ENCODE measurements around the gene USP21.

USP21 gene

DNA sequence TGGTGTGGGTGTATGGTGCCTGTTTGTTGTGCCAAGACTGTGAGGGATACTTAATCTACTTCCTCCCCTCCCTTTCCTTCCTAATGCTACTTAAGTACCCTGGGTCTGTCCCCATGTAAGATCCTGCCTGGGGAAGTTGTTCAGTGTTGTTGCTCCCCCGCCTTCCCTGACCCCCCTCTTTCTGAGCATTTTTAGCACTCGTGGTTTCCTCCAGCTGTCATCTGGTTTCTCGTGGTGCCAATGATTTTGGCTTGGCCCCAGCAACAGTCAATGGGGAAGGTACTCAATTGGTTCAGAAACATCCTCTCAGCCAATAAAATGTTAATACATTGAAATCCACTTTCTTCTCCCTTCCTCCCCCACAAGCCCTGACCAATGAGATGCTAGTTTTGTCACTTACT is 26.0 kb downstream of the USP21 start:
- TF ChIP-seq ESRRG (CRISPR knock-in tag; IDR thresholded peaks at IDR 0.05) (no peak), ISL1 (CRISPR knock-in tag; IDR thresholded peaks at IDR 0.05) (no peak), PPARA (CRISPR knock-in tag; IDR thresholded peaks at IDR 0.05; ENCODE audit: borderline replicate concordance) (no peak), ZNF70 (CRISPR knock-in tag; IDR thresholded peaks at IDR 0.05) (no peak), ZFP3 (CRISPR knock-in tag; IDR thresholded peaks at IDR 0.05) (no peak), CSDC2 (CRISPR knock-in tag; IDR thresholded peaks at IDR 0.05) (no peak), ZNF8 (CRISPR knock-in tag; IDR thresholded peaks at IDR 0.05) (no peak), ARNTL (CRISPR knock-in tag; IDR thresholded peaks at IDR 0.05; ENCODE audit: borderline replicate concordance, low read depth) (no peak), RARB (CRISPR knock-in tag; IDR thresholded peaks at IDR 0.05) (no peak), ZC3H10 (CRISPR knock-in tag; IDR thresholded peaks at IDR 0.05) (no peak), ZFP30 (CRISPR knock-in tag; IDR thresholded peaks at IDR 0.05) (no peak)
- TF ChIP-seq, protein P1, sequence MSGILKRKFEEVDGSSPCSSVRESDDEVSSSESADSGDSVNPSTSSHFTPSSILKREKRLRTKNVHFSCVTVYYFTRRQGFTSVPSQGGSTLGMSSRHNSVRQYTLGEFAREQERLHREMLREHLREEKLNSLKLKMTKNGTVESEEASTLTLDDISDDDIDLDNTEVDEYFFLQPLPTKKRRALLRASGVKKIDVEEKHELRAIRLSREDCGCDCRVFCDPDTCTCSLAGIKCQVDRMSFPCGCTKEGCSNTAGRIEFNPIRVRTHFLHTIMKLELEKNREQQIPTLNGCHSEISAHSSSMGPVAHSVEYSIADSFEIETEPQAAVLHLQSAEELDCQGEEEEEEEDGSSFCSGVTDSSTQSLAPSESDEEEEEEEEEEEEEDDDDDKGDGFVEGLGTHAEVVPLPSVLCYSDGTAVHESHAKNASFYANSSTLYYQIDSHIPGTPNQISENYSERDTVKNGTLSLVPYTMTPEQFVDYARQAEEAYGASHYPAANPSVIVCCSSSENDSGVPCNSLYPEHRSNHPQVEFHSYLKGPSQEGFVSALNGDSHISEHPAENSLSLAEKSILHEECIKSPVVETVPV (CRISPR knock-in tag; IDR thresholded peaks at IDR 0.05) = no peak
- TF ChIP-seq, protein P2, sequence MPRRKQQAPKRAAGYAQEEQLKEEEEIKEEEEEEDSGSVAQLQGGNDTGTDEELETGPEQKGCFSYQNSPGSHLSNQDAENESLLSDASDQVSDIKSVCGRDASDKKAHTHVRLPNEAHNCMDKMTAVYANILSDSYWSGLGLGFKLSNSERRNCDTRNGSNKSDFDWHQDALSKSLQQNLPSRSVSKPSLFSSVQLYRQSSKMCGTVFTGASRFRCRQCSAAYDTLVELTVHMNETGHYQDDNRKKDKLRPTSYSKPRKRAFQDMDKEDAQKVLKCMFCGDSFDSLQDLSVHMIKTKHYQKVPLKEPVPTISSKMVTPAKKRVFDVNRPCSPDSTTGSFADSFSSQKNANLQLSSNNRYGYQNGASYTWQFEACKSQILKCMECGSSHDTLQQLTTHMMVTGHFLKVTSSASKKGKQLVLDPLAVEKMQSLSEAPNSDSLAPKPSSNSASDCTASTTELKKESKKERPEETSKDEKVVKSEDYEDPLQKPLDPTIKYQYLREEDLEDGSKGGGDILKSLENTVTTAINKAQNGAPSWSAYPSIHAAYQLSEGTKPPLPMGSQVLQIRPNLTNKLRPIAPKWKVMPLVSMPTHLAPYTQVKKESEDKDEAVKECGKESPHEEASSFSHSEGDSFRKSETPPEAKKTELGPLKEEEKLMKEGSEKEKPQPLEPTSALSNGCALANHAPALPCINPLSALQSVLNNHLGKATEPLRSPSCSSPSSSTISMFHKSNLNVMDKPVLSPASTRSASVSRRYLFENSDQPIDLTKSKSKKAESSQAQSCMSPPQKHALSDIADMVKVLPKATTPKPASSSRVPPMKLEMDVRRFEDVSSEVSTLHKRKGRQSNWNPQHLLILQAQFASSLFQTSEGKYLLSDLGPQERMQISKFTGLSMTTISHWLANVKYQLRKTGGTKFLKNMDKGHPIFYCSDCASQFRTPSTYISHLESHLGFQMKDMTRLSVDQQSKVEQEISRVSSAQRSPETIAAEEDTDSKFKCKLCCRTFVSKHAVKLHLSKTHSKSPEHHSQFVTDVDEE (CRISPR knock-in tag; IDR thresholded peaks at IDR 0.05) = no peak
- TF ChIP-seq, protein P3, sequence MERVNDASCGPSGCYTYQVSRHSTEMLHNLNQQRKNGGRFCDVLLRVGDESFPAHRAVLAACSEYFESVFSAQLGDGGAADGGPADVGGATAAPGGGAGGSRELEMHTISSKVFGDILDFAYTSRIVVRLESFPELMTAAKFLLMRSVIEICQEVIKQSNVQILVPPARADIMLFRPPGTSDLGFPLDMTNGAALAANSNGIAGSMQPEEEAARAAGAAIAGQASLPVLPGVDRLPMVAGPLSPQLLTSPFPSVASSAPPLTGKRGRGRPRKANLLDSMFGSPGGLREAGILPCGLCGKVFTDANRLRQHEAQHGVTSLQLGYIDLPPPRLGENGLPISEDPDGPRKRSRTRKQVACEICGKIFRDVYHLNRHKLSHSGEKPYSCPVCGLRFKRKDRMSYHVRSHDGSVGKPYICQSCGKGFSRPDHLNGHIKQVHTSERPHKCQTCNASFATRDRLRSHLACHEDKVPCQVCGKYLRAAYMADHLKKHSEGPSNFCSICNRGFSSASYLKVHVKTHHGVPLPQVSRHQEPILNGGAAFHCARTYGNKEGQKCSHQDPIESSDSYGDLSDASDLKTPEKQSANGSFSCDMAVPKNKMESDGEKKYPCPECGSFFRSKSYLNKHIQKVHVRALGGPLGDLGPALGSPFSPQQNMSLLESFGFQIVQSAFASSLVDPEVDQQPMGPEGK (CRISPR knock-in tag; IDR thresholded peaks at IDR 0.05; ENCODE audit: borderline replicate concordance) = no peak
- peak; percentile 80 for ATAC-seq

DNA sequence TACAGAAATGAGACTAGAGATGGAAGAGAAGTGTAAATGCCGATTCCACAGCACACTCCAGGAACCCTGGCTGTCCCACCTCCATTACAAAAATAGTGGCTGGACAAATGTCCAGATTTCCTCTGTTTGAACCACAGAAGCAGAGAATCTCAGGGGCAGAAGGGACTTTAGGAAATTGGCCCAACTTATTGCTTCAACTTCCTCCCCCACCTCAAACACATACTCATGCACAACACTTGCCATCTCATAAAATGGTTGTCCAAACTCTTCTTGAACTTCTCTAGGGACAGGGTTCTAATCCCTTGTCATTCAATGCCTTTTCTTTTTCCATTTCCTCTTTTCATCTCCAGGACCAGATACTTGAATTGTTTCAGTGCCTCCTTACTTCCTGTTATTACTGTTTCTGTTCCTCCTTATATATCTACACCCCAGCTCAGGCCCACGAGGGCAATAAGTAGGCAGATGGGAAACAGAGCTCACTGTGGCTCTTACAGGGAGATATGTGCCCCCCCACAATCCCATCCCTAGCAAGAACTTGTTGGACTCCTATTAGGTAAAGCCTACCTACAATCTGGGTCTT is 26.5 kb downstream of the USP21 start:
- no peak for ATAC-seq
- TF ChIP-seq, protein P4, sequence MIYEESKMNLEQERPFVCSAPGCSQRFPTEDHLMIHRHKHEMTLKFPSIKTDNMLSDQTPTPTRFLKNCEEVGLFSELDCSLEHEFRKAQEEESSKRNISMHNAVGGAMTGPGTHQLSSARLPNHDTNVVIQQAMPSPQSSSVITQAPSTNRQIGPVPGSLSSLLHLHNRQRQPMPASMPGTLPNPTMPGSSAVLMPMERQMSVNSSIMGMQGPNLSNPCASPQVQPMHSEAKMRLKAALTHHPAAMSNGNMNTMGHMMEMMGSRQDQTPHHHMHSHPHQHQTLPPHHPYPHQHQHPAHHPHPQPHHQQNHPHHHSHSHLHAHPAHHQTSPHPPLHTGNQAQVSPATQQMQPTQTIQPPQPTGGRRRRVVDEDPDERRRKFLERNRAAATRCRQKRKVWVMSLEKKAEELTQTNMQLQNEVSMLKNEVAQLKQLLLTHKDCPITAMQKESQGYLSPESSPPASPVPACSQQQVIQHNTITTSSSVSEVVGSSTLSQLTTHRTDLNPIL (CRISPR knock-in tag; IDR thresholded peaks at IDR 0.05; ENCODE audit: low read depth) = no peak

DNA sequence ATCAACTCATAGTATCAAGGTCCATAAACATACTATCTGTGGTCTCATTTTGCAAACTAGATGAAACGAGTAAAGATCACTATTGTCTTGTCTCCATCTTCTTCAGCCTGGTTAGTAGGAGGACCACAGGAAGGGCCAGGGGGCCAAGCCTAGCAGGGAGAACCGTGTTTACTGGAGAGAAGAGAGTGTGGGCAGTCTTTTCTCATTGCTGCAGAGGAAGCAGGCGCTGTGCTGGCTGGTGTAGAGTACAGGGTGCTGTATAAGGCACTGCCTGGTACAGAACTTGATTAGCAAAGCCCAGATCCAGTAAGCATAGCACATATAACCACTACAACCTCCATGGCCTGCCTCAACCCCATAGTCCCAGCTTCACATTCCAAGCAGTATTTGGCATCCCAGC is 28.0 kb downstream of the USP21 start:
- ATAC-seq = no peak

More for the DNA sequence above, 28.0 kb downstream of the USP21 start:
- TF ChIP-seq ARNTL (CRISPR knock-in tag; IDR thresholded peaks at IDR 0.05; ENCODE audit: borderline replicate concordance, low read depth) (no peak), TOX (CRISPR knock-in tag; IDR thresholded peaks at IDR 0.05; ENCODE audit: borderline replicate concordance) (no peak), ZFP30 (CRISPR knock-in tag; IDR thresholded peaks at IDR 0.05) (no peak), ISL1 (CRISPR knock-in tag; IDR thresholded peaks at IDR 0.05) (no peak), PPARA (CRISPR knock-in tag; IDR thresholded peaks at IDR 0.05; ENCODE audit: borderline replicate concordance) (no peak), ZNF8 (CRISPR knock-in tag; IDR thresholded peaks at IDR 0.05) (no peak), ZFP3 (CRISPR knock-in tag; IDR thresholded peaks at IDR 0.05) (no peak), GLIS3 (CRISPR knock-in tag; IDR thresholded peaks at IDR 0.05) (no peak), ZC3H10 (CRISPR knock-in tag; IDR thresholded peaks at IDR 0.05) (no peak), RARB (CRISPR knock-in tag; IDR thresholded peaks at IDR 0.05) (no peak), SNAI2 (CRISPR knock-in tag; IDR thresholded peaks at IDR 0.05) (no peak), CSDC2 (CRISPR knock-in tag; IDR thresholded peaks at IDR 0.05) (no peak), TCF4 (CRISPR knock-in tag; IDR thresholded peaks at IDR 0.05; ENCODE audit: borderline replicate concordance) (no peak), OSR1 (CRISPR knock-in tag; IDR thresholded peaks at IDR 0.05) (no peak), ZNF70 (CRISPR knock-in tag; IDR thresholded peaks at IDR 0.05) (no peak)
- TF ChIP-seq, protein P3 (CRISPR knock-in tag; IDR thresholded peaks at IDR 0.05; ENCODE audit: borderline replicate concordance) = no peak
- TF ChIP-seq, protein P5, sequence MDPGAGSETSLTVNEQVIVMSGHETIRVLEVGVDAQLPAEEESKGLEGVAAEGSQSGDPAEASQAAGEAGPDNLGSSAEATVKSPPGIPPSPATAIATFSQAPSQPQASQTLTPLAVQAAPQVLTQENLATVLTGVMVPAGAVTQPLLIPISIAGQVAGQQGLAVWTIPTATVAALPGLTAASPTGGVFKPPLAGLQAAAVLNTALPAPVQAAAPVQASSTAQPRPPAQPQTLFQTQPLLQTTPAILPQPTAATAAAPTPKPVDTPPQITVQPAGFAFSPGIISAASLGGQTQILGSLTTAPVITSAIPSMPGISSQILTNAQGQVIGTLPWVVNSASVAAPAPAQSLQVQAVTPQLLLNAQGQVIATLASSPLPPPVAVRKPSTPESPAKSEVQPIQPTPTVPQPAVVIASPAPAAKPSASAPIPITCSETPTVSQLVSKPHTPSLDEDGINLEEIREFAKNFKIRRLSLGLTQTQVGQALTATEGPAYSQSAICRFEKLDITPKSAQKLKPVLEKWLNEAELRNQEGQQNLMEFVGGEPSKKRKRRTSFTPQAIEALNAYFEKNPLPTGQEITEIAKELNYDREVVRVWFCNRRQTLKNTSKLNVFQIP (CRISPR knock-in tag; IDR thresholded peaks at IDR 0.05; ENCODE audit: borderline replicate concordance, low read depth) = no peak
